ENCODE measurements around the gene PAPPA.

GRCh38 chr9:116342941-116343340, 189.3 kb downstream of the PAPPA start:
- no peak for TF ChIP-seq CTCF (conservative IDR thresholded peaks at IDR 0.05)
- no peak for TF ChIP-seq EZH2 (IDR thresholded peaks at IDR 0.05; ENCODE audit: low read depth)

Measured in PC-9 (cell line).